HL-60 (cell line): Measurements from ENCODE around the gene SLK.

ENCODE experiments used
- DNase-seq, 2 experiments: peaks; one replicate each; pipeline ENCODE4 v3.0.0-alpha.2; 2010 to 2020; ENCODE audit warnings: low read depth in 1 of 2, low spot score in 1 of 2
- H3K27ac ChIP-seq: fragments of 250-450 bp; sonication (Bioruptor Pico); replicated peaks from 2 replicates; pipeline ENCODE4 v1.5.1; 2020; ENCODE audit warnings: mild to moderate bottlenecking, moderate library complexity
- H3K27me3 ChIP-seq: fragments of 250-450 bp; sonication (Bioruptor Pico); 2 replicates; pipeline ENCODE4 v1.5.1; 2021; ENCODE audit warnings: mild to moderate bottlenecking, moderate library complexity; ENCODE audit not compliant: insufficient read depth, poor library complexity, severe bottlenecking
- H3K4me3 ChIP-seq: replicated peaks from 2 replicates; pipeline ENCODE4 v1.5.1; 2011; ENCODE audit warnings: mild to moderate bottlenecking, control low read depth, low read length; ENCODE audit not compliant: insufficient read depth
- CTCF ChIP-seq: IDR thresholded peaks from one replicate; pipeline ENCODE4 v1.5.1; 2011; ENCODE audit warnings: low read length, control low read depth, inconsistent platforms; ENCODE audit not compliant: insufficient read depth
- GABPA ChIP-seq: IDR thresholded peaks from 2 replicates; pipeline ENCODE4 v1.6.1; 2012; ENCODE audit warnings: low read depth
- POLR2AphosphoS5 ChIP-seq: IDR thresholded peaks from 2 replicates; pipeline ENCODE4 v1.6.1; 2012; ENCODE audit warnings: low read depth
- SPI1 ChIP-seq: IDR thresholded peaks from 2 replicates; pipeline ENCODE4 v1.6.1; 2012; ENCODE audit warnings: low read depth, mild to moderate bottlenecking, borderline replicate concordance
- TF ChIP-seq, protein P1 (sequence below): IDR thresholded peaks from 2 replicates; pipeline ENCODE4 v1.6.1; 2012; ENCODE audit warnings: low read depth; ENCODE audit not compliant: insufficient replicate concordance

Gene SLK

DNA sequence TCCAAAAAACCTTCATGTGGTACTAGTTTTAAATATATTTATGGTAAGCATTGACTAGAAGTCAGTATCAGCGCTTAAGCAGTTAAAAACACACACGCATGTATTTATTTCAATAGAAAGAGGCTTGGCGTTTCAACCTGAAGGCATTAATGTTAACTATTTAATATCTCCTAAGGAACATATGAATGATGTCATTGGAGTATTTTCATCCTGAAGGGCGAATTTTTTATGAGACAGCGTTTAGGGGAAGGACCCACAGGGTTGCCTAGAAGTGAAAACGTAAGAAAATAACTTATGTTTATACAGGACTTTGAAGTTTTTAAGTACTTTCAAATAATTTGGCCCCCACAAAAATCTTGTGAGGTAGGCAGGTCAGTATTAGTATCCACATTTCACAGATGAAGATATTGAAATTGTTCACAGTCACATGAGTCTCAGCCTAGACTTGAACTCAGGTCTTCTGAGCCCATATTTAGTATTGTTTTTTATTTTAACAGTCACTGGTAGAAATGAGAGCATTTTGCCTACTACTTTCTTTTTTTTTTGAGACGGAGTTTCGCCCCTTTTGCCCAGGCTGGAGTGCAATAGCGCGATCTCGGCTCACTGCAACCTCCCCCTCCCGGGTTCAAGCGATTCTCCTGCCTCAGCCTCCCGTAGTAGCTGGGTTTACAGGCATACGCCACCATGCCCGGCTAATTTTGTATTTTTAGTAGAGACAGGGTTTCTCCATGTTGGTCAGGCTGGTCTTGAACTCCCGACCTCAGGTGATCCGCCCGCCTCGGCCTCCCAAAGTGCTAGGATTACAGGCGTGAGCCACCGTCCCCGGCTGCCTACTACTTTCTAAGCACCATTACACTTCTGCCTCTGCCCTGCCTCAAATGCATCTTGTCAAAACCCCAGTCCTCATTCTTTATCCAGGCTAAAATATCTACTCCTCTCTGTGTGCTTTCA lies 1.8 kb downstream of the SLK start:
- Histone ChIP-seq H3K27me3 (no peaks in the 10 kb centered on the region), H3K27ac (peak overlapping the region; percentile 68), H3K4me3 (peak overlapping the region; percentile 92)
- no peak for TF ChIP-seq CTCF
- TF ChIP-seq SPI1 = no peak
- TF ChIP-seq, protein P1, sequence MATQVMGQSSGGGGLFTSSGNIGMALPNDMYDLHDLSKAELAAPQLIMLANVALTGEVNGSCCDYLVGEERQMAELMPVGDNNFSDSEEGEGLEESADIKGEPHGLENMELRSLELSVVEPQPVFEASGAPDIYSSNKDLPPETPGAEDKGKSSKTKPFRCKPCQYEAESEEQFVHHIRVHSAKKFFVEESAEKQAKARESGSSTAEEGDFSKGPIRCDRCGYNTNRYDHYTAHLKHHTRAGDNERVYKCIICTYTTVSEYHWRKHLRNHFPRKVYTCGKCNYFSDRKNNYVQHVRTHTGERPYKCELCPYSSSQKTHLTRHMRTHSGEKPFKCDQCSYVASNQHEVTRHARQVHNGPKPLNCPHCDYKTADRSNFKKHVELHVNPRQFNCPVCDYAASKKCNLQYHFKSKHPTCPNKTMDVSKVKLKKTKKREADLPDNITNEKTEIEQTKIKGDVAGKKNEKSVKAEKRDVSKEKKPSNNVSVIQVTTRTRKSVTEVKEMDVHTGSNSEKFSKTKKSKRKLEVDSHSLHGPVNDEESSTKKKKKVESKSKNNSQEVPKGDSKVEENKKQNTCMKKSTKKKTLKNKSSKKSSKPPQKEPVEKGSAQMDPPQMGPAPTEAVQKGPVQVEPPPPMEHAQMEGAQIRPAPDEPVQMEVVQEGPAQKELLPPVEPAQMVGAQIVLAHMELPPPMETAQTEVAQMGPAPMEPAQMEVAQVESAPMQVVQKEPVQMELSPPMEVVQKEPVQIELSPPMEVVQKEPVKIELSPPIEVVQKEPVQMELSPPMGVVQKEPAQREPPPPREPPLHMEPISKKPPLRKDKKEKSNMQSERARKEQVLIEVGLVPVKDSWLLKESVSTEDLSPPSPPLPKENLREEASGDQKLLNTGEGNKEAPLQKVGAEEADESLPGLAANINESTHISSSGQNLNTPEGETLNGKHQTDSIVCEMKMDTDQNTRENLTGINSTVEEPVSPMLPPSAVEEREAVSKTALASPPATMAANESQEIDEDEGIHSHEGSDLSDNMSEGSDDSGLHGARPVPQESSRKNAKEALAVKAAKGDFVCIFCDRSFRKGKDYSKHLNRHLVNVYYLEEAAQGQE = no peak
- TF ChIP-seq GABPA = no peak
- TF ChIP-seq POLR2AphosphoS5 = no peak
- no peak for DNase-seq

GRCh38 chr10:103969436-103969835 lies 2.5 kb downstream of the SLK start:
- no peaks in the 10 kb centered on the region for H3K27me3 ChIP-seq
- peak overlapping the region; percentile 68 for H3K27ac ChIP-seq
- TF ChIP-seq CTCF (no peak), POLR2AphosphoS5 (no peak), GABPA (no peak)
- peak overlapping the region; percentile 92 for H3K4me3 ChIP-seq
- no peak for DNase-seq

DNA sequence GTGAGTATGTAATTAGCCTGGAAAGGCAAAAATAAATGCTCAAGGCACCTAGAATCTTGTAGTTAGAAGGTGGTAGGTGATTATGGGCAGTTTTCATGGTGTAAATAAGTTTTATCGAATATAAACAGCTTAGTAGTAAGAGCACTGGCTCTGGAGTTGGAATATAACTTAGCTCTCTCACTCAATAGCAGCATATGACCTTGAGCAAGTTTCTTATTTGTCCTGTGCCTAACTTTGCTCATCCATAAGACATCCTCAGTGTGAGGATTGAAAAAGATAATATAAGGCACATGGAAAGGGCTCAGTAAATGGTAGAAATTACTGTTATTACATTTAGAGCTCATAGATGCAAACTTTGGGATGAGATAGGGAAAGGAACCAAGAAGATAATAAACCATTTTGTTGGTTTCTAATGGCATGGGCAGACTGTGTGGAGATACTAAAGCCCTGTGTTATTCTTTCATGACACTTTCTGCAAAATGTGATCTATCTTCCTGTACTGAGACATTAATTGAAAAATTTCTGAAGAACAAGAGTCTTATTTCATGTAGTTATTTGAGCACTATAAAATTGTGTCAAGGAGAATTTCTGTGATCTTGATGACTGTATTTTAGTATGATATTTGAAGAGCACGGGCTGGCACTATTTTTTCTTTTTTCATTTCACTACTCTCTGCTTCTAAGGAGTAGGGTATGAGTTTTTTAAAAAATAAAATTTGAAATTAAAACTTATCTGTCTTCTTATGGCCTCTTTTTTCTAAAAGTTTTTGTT lies 3.1 kb downstream of the SLK start:
- Histone ChIP-seq H3K27me3 (no peaks in the 10 kb centered on the region), H3K27ac (peak overlapping the region; percentile 68), H3K4me3 (peak overlapping the region; percentile 92)
- TF ChIP-seq POLR2AphosphoS5 = no peak
- TF ChIP-seq SPI1 = no peak
- TF ChIP-seq CTCF = no peak
- TF ChIP-seq, protein P1 = no peak
- TF ChIP-seq GABPA = no peak
- no peak for DNase-seq
